ENCODE data around the gene CAMTA1.

Gene CAMTA1

DNA sequence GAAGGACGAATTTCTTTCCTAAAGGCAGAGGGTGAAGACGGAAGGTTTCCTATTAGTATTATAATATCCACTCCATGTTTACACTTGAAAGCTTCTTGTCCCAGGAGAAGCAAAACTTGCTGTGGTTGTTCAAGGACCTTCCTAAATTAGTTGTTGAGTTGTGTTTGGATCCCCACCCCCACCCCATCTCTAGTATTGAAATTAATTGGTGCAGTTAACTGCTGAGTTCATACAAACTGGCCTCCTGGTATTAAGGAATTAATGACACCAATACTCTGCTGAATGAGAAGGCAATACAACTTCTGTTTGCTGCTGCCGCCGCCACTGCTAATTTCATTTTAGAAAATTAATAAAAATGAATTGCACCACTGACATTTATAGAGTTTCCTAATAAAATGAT lies 308.8 kb downstream of the CAMTA1 start:
- no peak for DNase-seq

DNA sequence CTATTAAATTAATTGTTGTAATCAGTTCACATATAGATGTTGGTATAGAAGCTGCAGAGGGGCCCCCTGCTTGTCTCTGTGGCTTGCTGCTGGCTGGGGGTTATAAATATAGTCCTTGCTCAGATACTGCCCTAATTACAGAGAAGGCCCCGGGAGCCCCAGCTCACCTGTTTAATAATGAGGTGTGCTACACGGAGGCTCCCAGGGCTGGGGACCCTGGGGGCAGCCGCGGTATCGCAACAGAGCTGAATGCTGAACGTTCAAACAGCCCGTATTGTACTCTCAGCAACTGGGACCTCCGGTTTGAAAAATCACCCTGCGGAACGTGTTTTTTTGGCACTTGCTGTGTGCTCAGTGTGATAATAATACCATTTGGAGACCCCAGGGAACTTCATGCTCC lies 309.3 kb downstream of the CAMTA1 start:
- no peak for DNase-seq

DNA sequence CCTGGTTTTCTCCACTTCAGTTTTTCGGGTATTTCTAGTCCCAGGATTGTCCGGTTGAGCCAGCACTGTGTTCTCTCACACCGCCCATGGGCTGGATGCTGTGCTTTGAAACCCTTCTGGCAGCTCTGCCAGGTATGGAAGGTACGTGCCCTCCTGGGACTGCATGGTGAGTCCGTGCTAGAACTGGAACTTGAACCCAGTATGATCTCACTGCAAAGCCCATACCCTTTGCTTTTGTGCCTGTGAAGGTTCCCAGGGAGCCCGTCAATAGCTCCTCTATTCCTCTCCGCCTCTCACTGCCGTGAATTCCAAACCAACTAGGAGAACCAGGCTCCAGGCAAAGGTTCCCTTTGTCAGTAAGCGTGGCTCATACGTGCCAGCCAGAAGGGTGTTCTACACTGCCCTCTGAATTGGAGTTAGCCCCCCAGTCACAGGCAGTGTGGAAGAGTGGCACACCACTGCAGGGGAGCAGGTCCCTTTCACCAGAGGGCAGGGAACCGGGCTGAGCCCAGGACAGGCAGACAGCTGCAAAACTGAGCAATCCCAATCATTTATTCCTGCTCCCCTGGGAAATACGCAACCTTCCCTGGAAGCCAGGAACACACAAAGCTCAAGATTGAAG lies 310.2 kb downstream of the CAMTA1 start:
- no peak for DNase-seq

DNA sequence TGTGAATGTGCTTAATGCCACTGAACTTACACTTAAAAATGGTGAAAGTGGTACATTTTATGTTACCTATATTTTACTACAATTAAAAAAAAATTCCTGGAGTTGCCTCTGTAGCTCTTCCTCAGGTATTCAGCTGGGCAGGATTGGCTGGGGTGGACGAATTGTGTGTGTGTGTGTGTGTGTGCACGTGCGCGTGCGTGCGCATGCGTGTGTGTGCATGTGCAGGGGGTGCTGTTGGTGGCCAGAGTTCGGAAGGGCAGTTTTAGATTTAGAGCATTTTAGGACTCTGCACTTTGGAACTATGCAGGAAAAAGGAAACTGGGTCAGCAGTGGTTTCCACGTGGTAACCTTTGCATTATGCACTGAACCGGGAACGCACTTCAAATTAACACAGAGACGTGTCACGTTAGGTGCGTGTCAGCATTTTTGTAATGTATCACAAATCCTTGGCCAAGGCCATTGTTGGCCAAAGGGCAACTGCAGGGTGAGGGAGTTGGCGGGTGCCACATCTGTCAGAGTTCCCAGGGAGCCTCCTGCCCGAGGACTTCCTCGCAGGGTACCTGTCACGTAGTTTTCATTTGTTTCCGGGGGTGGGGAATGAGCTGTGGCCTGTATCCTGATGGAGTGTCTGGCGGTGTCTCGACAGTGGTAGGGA lies 312.8 kb downstream of the CAMTA1 start:
- DNase-seq, result no peak

DNA sequence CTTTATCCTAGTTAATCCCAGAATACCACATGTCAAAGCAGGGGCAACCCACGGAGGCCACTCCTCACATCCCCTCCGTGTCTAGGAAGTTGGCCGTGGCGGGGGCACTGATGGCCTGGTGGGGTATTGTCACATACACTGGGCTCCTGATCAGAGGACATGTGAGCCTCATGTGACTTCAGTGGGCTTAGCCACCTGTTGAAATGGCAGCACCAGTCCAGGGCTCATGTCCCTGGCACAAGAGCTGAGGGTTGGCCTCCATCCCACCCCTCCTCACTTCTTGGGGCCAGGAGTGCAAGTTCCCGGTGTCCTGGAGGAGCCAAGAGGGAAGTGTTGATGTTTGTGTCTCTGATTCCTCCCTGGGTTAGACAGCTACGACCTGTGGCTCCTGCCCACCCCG lies 313.4 kb downstream of the CAMTA1 start:
- no peak for DNase-seq

DNA sequence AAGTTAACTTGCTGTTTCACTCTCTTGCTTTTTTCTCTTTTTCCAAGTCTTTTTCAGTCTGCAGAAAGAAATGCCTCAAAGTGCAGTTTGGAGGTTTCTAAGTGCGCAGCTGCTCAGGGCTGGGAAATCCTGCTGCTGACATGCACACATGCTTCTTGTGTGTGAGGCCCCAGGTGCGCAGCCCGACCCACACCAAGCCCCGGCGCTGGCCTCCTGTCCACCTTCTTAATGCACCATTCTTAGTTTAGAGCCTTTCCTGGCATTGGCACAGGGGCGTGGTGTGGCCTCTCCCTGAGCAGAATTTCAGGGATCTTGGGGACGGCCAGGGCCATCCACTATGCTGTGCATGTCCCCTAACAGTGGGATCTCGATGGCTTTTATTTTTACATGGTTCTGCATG lies 315.2 kb downstream of the CAMTA1 start:
- DNase-seq, result no peak

DNA sequence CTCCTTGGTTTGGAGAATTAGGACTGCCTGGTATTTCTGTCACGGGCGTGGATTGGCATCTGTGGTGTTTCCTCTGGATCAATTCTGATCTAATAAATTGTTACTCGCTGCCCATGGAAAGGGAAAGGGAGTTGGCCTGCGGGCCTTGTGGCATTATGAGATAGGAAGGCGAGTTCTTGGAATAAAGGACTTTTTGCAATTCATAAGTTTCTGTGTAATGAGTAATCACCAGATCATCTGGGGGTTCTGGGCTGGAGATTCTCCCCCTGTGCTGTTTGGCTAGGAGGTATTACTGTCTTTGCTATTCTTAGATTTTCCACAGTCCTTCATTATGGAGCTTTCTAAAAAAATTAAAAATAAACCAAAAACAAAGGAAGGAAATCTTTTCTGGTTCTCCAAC lies 315.9 kb downstream of the CAMTA1 start:
- no peak for DNase-seq

DNA sequence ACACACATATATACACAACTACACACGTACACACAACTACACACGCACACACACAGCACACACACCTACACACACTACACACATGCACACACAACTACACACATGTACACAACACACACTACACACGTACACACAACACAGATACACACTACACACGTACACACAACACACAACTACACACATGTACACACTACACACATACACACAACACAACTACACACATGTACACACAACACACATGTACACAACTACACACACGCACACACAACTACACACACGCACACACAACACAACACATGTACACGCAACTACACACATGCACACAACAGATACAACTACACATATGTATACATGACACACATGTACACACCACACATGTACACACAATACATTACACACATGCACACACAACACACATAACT lies 318.1 kb downstream of the CAMTA1 start:
- DNase-seq, result no peak

DNA sequence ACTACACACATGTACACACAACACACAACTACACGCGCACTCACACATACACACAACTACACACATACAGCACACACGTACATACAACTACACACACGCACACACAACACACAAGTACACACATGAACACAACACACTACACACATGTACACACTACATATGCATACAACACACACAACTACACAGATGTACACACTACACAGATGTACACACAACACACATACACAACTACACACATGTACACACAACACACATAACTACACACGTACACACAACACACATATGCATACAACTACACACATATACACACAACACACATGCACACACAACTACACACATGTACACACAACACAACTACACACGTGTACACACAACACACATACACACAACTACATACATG lies 318.6 kb downstream of the CAMTA1 start:
- DNase-seq, result no peak

DNA sequence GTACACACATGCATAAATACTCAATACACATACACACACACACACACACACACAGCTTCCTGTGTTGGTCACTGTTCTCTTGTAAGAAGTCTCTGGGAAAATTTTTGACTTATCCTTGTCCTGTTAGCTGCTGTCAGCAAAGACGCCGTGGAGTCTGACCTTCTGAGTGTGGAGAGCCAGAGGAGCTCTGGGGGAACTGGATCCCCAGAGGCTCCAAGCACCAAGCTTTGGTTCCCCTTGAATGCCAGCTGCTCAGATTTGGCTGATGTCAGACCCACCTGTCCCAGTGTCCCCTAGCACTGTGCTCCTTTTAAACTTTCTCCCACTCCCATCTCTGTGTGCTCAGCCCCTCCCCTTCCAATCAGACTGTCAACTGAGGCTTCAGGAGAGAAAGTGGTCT lies 319.1 kb downstream of the CAMTA1 start:
- no peak for DNase-seq

DNA sequence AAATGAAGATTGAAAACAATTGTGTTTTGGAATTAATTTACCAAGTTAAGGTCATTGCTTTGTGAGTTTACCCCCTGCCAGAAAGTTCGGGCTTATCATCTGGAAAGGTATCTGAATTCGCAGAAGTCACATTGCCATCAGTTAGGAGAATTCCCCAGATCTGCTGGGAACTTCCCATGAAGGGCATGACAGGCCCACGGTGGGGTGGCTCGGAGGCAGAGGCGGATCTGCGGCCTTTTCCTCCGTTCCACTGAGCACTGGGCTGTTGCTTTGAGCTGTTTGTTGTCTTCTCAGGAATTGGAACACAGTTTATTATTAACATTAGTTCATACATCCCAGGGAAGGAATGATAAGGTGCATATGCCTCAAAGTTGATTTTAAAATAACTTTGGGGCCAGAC lies 320.0 kb downstream of the CAMTA1 start:
- DNase-seq, result no peak

DNA sequence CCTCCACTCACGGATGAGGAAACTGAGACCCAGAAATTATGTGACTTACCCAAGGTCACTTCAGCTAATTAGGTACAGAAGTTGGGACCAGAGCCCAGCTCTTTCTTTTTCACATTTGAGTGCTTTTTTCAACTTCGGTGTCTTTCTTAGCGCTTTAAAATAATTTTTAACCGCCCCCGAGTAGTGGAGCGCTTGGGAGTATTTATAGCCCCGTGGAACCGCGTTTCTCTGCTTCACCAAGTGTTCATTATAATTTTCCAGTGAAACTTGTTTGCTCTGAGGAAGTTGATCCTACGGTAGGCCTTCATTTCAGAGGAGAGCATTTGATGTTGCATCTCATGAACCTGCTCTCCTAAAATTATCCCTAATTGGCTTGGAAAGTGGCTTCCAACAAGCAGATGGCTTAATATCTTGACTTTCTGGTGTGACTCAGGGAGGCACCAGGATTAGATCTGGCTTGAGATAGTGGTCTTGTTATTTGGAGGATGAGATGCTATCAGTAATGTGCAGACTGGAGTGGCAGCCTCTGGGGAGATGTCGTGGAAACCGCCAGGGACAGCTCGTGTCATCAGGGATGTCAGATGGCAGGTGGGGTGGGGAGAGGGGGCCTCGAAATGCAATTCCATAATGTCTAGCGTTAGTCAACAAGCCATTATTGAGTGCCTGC lies 321.3 kb downstream of the CAMTA1 start:
- no peak for DNase-seq

DNA sequence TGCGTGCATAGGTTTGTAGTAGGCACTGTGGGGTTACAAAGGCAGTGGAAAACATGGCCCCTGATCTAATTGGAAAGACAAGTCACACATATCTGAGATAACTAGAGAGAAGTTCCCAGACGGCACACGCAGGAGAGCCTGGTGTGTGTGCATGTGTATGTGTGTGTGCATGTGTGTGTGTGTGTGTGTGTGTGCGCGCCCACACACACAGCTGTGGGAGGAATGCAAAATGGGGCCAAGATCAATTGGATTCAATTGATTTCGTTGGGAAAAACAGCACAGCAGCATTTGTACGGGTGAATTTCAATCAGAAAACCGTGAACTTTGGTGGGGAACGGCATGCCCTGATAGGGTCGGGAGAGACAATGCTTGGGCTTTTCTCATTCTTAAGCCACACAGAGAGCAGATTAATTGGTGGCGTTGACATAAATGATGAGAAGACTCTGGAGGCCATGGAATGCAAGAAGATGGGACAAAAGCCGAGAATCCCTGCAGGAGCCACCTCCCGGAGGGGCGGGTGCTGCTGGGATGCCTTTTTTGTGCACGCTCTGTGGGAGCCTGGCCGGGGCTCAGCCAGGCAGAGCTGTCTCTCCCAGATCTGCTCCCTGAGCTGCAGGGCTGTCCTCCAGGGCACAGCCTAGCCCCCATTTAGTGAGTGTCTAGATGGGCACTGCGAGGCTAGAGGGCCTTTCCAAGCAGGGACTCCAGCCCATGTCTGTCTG lies 322.0 kb downstream of the CAMTA1 start:
- DNase-seq, result no peak

DNA sequence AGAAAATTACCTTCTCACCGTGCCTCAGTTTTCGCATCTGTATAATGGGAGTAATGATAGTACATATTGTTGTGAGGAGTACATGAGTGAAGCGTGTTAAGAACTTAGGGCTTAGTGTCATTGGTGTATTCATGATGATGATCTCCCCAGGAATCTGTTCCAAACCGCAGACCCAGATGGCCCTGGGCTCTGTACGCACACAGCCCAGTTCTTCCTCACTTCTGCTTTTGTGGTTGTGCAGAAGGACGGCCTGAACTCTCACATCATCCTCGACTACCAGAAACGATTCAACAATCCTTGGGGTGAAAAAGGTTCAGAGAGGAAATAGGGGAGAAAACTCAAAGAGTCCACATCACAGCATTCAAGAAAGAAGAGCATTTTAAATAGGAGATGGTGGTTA lies 323.0 kb downstream of the CAMTA1 start:
- DNase-seq, result peak; percentile 4 to 37 (median 32)

DNA sequence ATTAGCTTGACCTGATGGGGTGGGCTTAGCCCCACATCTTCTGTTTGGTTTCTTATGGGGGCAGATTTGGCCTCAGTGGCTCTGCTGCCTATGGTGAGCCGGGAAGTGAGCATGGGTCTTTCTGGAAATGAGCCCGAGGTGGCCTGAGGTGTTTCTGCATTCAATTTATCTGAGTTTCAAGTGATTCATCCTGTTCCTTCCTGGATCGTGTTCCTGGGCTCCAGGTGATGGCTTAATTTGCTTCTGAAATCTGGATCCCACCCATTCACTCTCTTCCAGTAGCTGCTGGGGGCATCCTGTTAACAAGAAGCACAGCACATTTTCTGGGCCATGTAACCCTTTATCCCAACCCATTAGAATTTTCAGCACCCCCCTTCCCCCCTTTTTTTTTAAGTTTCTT lies 324.6 kb downstream of the CAMTA1 start:
- no peak for DNase-seq

DNA sequence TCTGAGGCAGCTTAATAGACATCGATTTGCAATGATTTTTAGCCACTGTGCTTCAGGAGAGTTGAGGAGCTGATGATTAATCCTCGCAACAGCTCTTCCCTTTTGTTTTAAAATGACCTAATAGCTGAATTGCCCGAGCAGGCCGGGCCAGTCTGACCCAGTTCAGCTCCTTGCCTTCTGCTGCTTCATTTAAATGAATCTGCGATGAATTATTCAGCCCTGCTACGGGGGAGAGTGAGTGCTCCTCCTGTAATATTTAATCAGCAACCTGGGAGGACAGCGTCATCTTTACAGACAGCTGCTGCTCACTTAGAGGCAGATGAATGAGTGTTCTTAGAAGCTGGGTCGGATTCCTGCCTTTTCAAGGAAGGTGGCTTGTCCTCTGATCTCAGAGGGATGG lies 325.1 kb downstream of the CAMTA1 start:
- DNase-seq, result no peak

DNA sequence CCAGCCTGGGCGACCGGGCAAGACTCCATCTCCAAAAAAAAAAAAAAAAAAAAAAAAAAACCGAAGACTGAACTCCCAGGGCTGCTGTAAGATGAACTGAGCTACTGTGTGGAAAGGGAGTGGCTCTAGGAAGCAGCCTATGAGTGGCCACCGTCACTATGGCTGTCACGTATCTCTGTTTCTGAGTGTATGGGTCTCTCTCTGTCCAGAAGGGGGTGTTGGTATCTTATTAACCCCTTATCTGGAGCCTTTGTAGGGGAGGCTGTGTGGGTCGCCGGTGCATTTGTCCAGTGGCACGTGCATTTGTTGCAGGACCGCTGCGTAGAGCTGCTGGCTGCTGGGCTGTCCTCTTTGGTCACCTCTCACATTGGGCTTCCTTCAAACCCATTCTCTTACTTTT lies 326.6 kb downstream of the CAMTA1 start:
- DNase-seq, result no peak

DNA sequence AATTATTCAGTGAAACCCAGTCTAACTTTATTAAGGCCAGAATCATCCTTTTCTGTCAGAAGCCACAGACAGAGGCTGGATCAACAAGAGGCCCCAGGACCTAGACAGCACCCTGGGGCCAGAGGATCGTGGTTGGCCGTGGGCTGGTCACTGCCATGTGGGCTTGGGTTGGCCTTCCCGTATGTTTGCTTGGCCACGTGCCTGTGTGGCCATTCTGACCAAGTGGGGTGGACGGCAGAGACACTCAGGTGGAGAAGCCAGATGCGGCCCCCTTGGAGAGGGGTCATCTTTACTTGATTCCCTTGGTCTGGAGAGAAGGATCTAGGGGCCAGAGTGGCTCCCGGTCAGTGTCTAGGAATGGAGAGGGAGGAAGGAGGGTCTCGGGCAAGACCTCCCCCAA lies 327.9 kb downstream of the CAMTA1 start:
- no peak for DNase-seq

DNA sequence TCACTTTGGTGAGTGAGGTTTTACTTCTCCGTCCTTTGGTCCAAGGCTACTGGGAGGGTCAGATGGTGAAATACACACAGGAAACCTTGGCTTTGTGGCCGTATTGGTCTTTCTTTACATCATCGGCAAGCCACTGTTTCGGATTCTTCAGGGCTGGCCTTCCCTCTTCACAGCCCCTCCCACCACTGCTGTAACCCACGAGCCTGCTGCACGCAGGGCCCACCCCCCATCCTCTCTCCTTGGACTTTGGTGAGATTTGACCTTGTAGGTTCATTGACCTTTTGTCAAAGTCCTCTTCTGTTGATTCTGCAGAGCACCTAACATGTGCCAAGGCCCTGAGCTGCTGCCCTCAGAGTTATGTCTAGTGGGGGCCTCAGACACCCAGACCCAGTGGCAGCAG lies 328.6 kb downstream of the CAMTA1 start:
- DNase-seq, result peak in 1 of 4 experiments; percentile 4

DNA sequence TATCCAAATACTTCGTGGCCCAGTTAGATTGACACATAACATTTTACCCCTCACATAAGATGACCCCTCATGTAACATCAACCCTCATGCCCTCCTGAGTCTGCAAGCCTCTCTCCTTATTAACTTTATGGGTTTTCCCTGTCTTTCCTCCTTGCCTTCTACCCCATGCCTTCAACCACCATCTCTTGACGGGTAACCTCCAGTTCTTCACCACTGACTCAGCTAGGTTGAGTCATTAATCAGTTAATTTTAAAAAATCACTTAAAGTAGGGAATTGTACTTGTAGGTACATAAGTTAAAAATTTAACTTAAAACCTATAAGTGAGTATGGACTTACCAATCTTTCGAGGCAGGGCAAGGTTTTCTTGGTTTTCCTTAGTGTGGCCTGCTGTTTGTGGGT lies 330.7 kb downstream of the CAMTA1 start:
- DNase-seq, result no peak

DNA sequence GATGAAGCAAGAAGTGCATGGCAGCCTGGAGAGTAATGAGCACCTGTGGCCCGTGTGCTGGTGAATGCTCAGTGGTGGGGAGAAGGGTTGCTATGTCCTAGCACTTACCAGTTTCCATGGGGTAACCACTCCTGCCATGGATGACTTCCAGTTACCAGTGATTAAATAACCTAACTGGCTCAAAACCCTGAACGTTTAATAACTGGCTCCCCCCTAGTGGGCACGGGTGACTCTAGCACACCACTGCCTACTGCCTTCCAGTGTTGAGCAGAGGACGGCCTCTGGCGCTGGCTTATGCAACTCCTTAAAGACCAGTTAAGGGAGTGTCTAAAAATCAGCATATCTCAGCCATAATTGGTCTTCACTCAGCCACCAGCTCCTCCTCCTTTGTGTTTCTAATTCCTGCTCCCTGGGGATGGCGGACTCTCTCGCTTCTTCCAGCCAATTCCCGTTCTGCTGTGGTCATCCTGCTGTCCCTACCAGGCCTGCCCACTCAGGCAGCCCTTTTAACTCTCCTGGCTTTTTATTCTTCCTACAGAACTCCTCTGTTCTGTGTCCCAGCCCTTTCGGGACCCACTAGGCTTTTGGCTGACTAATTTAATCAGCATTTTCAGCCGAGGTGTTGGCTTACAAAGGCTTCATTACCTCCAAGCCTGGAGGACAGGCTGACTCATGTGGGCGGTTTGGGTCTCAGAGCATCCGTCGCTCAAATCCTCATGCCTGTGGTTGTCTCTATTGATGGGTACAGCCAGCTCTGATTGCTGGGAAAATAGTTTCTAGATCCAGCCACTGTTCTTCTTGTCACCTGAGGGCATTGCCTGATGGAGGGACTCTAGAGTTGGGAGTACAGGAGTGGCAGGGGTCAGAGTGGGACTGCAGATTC lies 332.4 kb downstream of the CAMTA1 start:
- DNase-seq, result peak; percentile 9 to 26 (median 22)

DNA sequence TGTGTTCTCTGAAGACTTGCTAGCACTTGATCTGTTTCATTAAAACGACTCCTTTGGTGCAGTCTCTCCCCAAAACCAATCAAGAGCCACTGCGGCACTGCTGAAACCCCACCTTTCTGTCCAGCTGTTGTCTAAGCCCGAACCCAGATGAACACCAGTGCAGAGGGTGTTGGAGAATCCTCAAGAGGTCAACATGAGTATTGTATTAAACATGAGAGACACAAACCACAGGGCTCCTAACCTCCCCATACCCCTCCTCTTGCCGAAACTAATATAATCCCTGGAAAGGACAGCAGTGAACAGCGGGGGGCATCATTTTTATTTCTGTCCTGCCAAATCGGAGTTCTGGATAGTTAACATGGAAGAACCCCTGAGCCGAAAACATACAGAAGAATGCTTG lies 333.9 kb downstream of the CAMTA1 start:
- DNase-seq, result no peak

All from suppressor macrophage (primary cell).